GM12878 (cell line): ENCODE measurements around the gene CENPO. TPM values are rescaled to one million over a fixed set of nuclear protein-coding genes. Genes with fewer than 3 reads are reported as not detected.

Source experiments
- ATAC-seq: fragments of 200-7000 bp; cut with Tn5 transposase; 3 replicates; pipeline ENCODE4 v1.9.1; 2020; ENCODE audit warnings: mild to moderate bottlenecking, moderate library complexity
- BruUV-seq: library from RNA; stranded (reverse); fragments of 400-500 nt; replicated peaks from 2 replicates; lab custom pipeline; 2021; lab: Mats Ljungman, UMichigan
- CTCF ChIA-PET: fragments of 300-600 bp; sonication (Branson Sonifier 250); formaldehyde crosslinking; extraction: SDS; loops from one replicate; lab custom pipeline; 2021; ENCODE audit warnings: inconsistent platforms; lab: Yijun Ruan, JAX
- POLR2A ChIA-PET: fragments of 350-600 bp; formaldehyde crosslinking; extraction: SDS; loops from one replicate; lab custom pipeline; 2021; ENCODE audit warnings: inconsistent platforms; lab: Charles Lee
- RAD21 ChIA-PET: fragments of 300-600 bp; sonication (Branson Sonifier 250); formaldehyde crosslinking; loops from one replicate; lab custom pipeline; 2023; ENCODE audit warnings: antibody characterized with exemption; ENCODE audit not compliant: unreplicated experiment; lab: Charles Lee
- SMC1A ChIA-PET: fragments of 300-600 bp; sonication (Branson Sonifier 250); formaldehyde crosslinking; loops from one replicate; lab custom pipeline; 2023; ENCODE audit not compliant: unreplicated experiment, uncharacterized antibody; lab: Charles Lee
- DNase-seq: peaks from one replicate; pipeline ENCODE4 v3.0.0-alpha.2; 2011; ENCODE audit warnings: low read depth, low spot score
- FAIRE-seq: peaks from 3 replicates; lab custom pipeline; 2011; peaks lifted over from hg19 to GRCh38; lab: Jason Lieb, UNC
- H2AFZ ChIP-seq: 2 replicates; pipeline ENCODE4 v1.6.0; 2011; ENCODE audit warnings: low read depth, low read length, control low read depth; ENCODE audit not compliant: control insufficient read depth
- H3K27ac ChIP-seq: 2 replicates; pipeline ENCODE4 v1.5.1; 2011; ENCODE audit warnings: control low read depth; ENCODE audit not compliant: control insufficient read depth, insufficient read depth
- H3K27me3 ChIP-seq, 2 experiments: replicated peaks in 1 of 2; 2 replicates each; pipeline versions ENCODE4 v1.6.0 to v1.6.1; 2011; ENCODE audit warnings: low read length in 1 of 2; ENCODE audit not compliant: control insufficient read depth in 2 of 2, insufficient read depth in 2 of 2
- H3K36me3 ChIP-seq, 2 experiments: 2 replicates each; pipeline ENCODE4 v1.5.1; 2011; ENCODE audit warnings: low read length in 1 of 2; ENCODE audit not compliant: control insufficient read depth in 2 of 2, insufficient read depth in 2 of 2
- H3K4me1 ChIP-seq: 2 replicates; pipeline ENCODE4 v1.6.1; 2011; ENCODE audit warnings: mild to moderate bottlenecking, low read length, moderate library complexity, mixed read lengths; ENCODE audit not compliant: control insufficient read depth, insufficient read depth
- H3K4me2 ChIP-seq: 2 replicates; pipeline ENCODE4 v1.6.0; 2011; ENCODE audit warnings: control low read depth; ENCODE audit not compliant: control insufficient read depth, insufficient read depth
- H3K4me3 ChIP-seq: fragments of 200-600 bp; sonication (generic); 2 replicates; pipeline ENCODE4 v1.5.1; 2016
- H3K79me2 ChIP-seq: 2 replicates; pipeline ENCODE4 v1.6.0; 2011; ENCODE audit warnings: low read length; ENCODE audit not compliant: control insufficient read depth, insufficient read depth
- H3K9ac ChIP-seq: 2 replicates; pipeline ENCODE4 v1.8.0; 2011; ENCODE audit warnings: low read length, control low read depth, mixed read lengths; ENCODE audit not compliant: control insufficient read depth, insufficient read depth
- H3K9me3 ChIP-seq: replicated peaks from 3 replicates; pipeline ENCODE4 v1.5.1; 2011; ENCODE audit warnings: mild to moderate bottlenecking, low read length; ENCODE audit not compliant: control insufficient read depth, insufficient read depth
- H4K20me1 ChIP-seq: 2 replicates; pipeline ENCODE4 v1.6.0; 2011; ENCODE audit not compliant: control insufficient read depth, insufficient read depth
- ATF7 ChIP-seq: fragments of 450-650 bp; IDR thresholded peaks from 2 replicates; pipeline ENCODE4 v1.6.1; 2016; ENCODE audit warnings: low read depth, mild to moderate bottlenecking
- CHD4 ChIP-seq: fragments of 200-600 bp; sonication (generic); IDR thresholded peaks from 2 replicates; pipeline ENCODE4 v1.6.1; 2016; ENCODE audit warnings: mild to moderate bottlenecking
- E2F4 ChIP-seq: IDR thresholded peaks from 2 replicates; pipeline ENCODE4 v1.6.1; 2012; ENCODE audit warnings: low read depth, low read length, improper control_type of control experiment
- FOXK2 ChIP-seq: fragments of 450-650 bp; IDR thresholded peaks from 2 replicates; pipeline ENCODE4 v1.6.1; 2017; ENCODE audit warnings: mild to moderate bottlenecking, moderate library complexity
- IKZF1 ChIP-seq: fragments of 450-650 bp; conservative IDR thresholded peaks from 2 replicates; pipeline ENCODE4 v1.6.1; 2017; ENCODE audit warnings: antibody characterized with exemption, mild to moderate bottlenecking
- PBX3 ChIP-seq: IDR thresholded peaks from 2 replicates; pipeline ENCODE4 v1.6.1; 2011; ENCODE audit warnings: mild to moderate bottlenecking, low read depth, low read length, moderate library complexity; ENCODE audit not compliant: insufficient replicate concordance
- POLR2A ChIP-seq: IDR thresholded peaks from 2 replicates; pipeline ENCODE4 v1.6.1; 2011; ENCODE audit warnings: low read depth, mild to moderate bottlenecking, low read length
- SREBF1 ChIP-seq: IDR thresholded peaks from 2 replicates; pipeline ENCODE4 v1.6.1; 2012; ENCODE audit warnings: mild to moderate bottlenecking, low read length
- WGBS: methylation state at CpG from one replicate; pipeline ENCODE4 v1.1.6; 2016; ENCODE audit warnings: low lambda C conversion rate; ENCODE audit not compliant: insufficient replicate concordance, insufficient coverage; ENCODE audit errors: missing lambda C conversion rate; 5-methylcytosine and 5-hydroxymethylcytosine counted together
- in situ Hi-C: fragments of 300-500 bp; cut with MboI; formaldehyde crosslinking; loops from 9 replicates; pipeline ENCODE4 v1.14.3; 2018; ENCODE audit warnings: mixed read lengths
- intact Hi-C: fragments of 100-400 bp; cut with micrococcal nuclease; formaldehyde crosslinking; loops from one replicate; pipeline ENCODE4 v1.14.2; 2022; ENCODE audit not compliant: unreplicated experiment
- polyA plus RNA-seq, 11 experiments: library from polyadenylated mRNA; depleted of rRNA in 4 of 11; unstranded in 6 of 11; stranded (reverse) in 5 of 11; fragments of >200 nt; fragmentation: Nextera tagmentation in 4 of 11; fragmentation: Illumina TruSeq in 1 of 11; extraction: Ambion mirVana in 4 of 11; extraction: Trizol in 1 of 11; gene quantifications; 1 replicate in 1 of 11; 2 replicates in 10 of 11; pipeline versions ENCODE4 v1.2.1 to v1.2.3, GENCODE V29; 2011 to 2016; ENCODE audit warnings: inconsistent platforms in 2 of 11, missing spikeins in 2 of 11, low read depth in 1 of 11
- total RNA-seq, 4 experiments: library from RNA; depleted of rRNA in 3 of 4; stranded (reverse); fragments of >200 nt in 3 of 4; fragmentation: Illumina TruSeq in 1 of 4; extraction: Trizol in 1 of 4; gene quantifications; 2 replicates each; pipeline versions ENCODE4 v1.2.1 to v1.2.3, GENCODE V29; 2013 to 2021

Gene CENPO
- total and polyA plus RNA-seq, 10 of the 15 experiments (the other 5 are each of a cell fraction or from before 2014, with no cell fraction given) = 18.7 to 37.0 (median 31.4) TPM

GRCh38 chr2:24820598-24821432 is 27.6 kb downstream of the CENPO start:
- no peak for DNase-seq
- Histone ChIP-seq H3K4me2 (no peak overlapping the region), H2AFZ (no peak overlapping the region)
- TF ChIP-seq E2F4 (no peak), POLR2A (peak; percentile 59; the same call in 1 of the 2 replicates)
- TF ChIP-seq, all 136 proteins: peak for 1
- intact Hi-C loops = loop anchor here (10.0 kb wide), 1 partner anchor 314 kb away; no protein-coding TSS in a partner anchor
- FAIRE-seq (no peak), ATAC-seq (no peak)
- BruUV-seq = no TSS peak
- SMC1A ChIA-PET = interaction anchor here (1.1 kb wide), 1 partner anchor 12 kb away, joined by 3 read pairs; no protein-coding TSS in a partner anchor
- POLR2A ChIA-PET = no interaction called here
- WGBS = 74% methylated on average over 17 of the region's 17 CpGs
- H3K27me3 ChIP-seq = no peaks in the 10 kb centered on the region
- H3K79me2 ChIP-seq = no peaks in the 10 kb centered on the region
- no peaks in the 10 kb centered on the region for H4K20me1 ChIP-seq
- RAD21 ChIA-PET = interaction anchor here (0.6 kb wide), 1 partner anchor 295 kb away, joined by 3 read pairs; no protein-coding TSS in a partner anchor
- CTCF ChIA-PET = interaction anchor here (2.7 kb wide), 1 partner anchor 411 kb away, joined by 17 read pairs; no protein-coding TSS in a partner anchor
- H3K27ac ChIP-seq = no peak overlapping the region
- H3K9me3 ChIP-seq = no peaks in the 10 kb centered on the region
- no peaks in the 10 kb centered on the region for H3K4me1 ChIP-seq
- H3K36me3 ChIP-seq = peaks cover 39 to 43% of the 10 kb centered on the region in 2 experiments
- no peak overlapping the region for H3K9ac ChIP-seq
- H3K4me3 ChIP-seq = no peak overlapping the region
- in situ Hi-C loops = no loop called here

GRCh38 chr2:24821433-24821891 is 28.2 kb downstream of the CENPO start:
- BruUV-seq = no TSS peak
- Histone ChIP-seq H3K36me3 (peaks cover 38% of the 10 kb centered on the region in 2 experiments), H3K79me2 (no peaks in the 10 kb centered on the region), H3K4me3 (no peak overlapping the region), H3K27me3 (no peaks in the 10 kb centered on the region)
- ChIA-PET CTCF (interaction anchor here (1.2 kb wide), 1 partner anchor 208 kb away, joined by 4 read pairs; no protein-coding TSS in a partner anchor), RAD21 (no interaction called here)
- FAIRE-seq = no peak
- WGBS = 96% methylated on average over 15 of the region's 15 CpGs
- in situ Hi-C loops = no loop called here
- ATAC-seq = no peak
- TF ChIP-seq POLR2A = peak; percentile 8
- TF ChIP-seq SREBF1 = no peak
- TF ChIP-seq PBX3 = no peak
- TF ChIP-seq CHD4 = no peak
- TF ChIP-seq ATF7 = no peak
- TF ChIP-seq FOXK2 = no peak
- TF ChIP-seq IKZF1 = no peak
- TF ChIP-seq, all 136 proteins: peak for 1
- Histone ChIP-seq H2AFZ (no peak overlapping the region), H3K4me1 (no peaks in the 10 kb centered on the region; the same call in 1 of the 2 replicates), H3K27ac (no peak overlapping the region), H3K9me3 (no peaks in the 10 kb centered on the region), H3K4me2 (no peak overlapping the region), H3K9ac (no peak overlapping the region), H4K20me1 (no peaks in the 10 kb centered on the region)
- ChIA-PET POLR2A (no interaction called here), SMC1A (interaction anchor here (1.1 kb wide), 2 partner anchors 12 to 400 kb away, joined by 3 to 5 read pairs; no protein-coding TSS in a partner anchor)
- intact Hi-C loops = loop anchor here (10.0 kb wide), 1 partner anchor 313 kb away; no protein-coding TSS in a partner anchor
- DNase-seq = no peak
